Esophagus (tissue), 2 donors: Measurements from ENCODE around the gene TRAPPC4. TPM values are rescaled to one million over a fixed set of nuclear protein-coding genes. Genes with fewer than 3 reads are reported as not detected.

Experiments used
- H3K27ac ChIP-seq, 2 donors: one replicate each; pipeline ENCODE4 v1.5.1; 2013; ENCODE audit warnings: low read depth in 2 of 2, mild to moderate bottlenecking in 2 of 2, inconsistent platforms in 1 of 2, low read length in 1 of 2, moderate library complexity in 1 of 2
- H3K27me3 ChIP-seq, 2 donors: one replicate each; pipeline ENCODE4 v1.6.1; 2013; ENCODE audit warnings: low read length in 2 of 2, control low read depth in 1 of 2, mild to moderate bottlenecking in 1 of 2; ENCODE audit not compliant: insufficient read depth in 2 of 2, control insufficient read depth in 1 of 2
- H3K36me3 ChIP-seq, 2 donors: one replicate each; pipeline ENCODE4 v1.6.1; 2013; ENCODE audit warnings: low read length in 1 of 2; ENCODE audit not compliant: control insufficient read depth in 2 of 2, insufficient read depth in 2 of 2
- H3K4me1 ChIP-seq, 2 donors: one replicate each; pipeline ENCODE4 v1.6.1; 2013; ENCODE audit warnings: low read length in 1 of 2; ENCODE audit not compliant: control insufficient read depth in 2 of 2, insufficient read depth in 2 of 2
- H3K4me3 ChIP-seq, 2 donors: one replicate each; pipeline ENCODE4 v1.5.1; 2013; ENCODE audit warnings: low read length in 2 of 2, mild to moderate bottlenecking in 2 of 2, low read depth in 1 of 2, moderate library complexity in 1 of 2
- H3K9me3 ChIP-seq, 2 donors: one replicate each; pipeline ENCODE4 v1.6.1; 2013; ENCODE audit warnings: mild to moderate bottlenecking in 2 of 2, low read depth in 1 of 2, low read length in 1 of 2, moderate library complexity in 1 of 2; ENCODE audit not compliant: control insufficient read depth in 2 of 2, insufficient read depth in 1 of 2
- WGBS, 2 donors: extraction: QIAGEN DNeasy Blood & Tissue Kit; methylation state at CpG; one replicate each; pipeline ENCODE4 v1.1.7; 2013; 5-methylcytosine and 5-hydroxymethylcytosine counted together
- polyA plus RNA-seq, 2 donors: library from polyadenylated mRNA; stranded (reverse); fragments of 200-250 nt; gene quantifications; one replicate each; pipeline ENCODE4 v1.2.3, GENCODE V29; 2013
- donor health status: healthy with polysubstance abuse.
- donor health status: Bipolar disorder and iron deficiency.

Gene TRAPPC4
- polyA plus RNA-seq, 2 donors, result 11.7 to 32.5 TPM

DNA sequence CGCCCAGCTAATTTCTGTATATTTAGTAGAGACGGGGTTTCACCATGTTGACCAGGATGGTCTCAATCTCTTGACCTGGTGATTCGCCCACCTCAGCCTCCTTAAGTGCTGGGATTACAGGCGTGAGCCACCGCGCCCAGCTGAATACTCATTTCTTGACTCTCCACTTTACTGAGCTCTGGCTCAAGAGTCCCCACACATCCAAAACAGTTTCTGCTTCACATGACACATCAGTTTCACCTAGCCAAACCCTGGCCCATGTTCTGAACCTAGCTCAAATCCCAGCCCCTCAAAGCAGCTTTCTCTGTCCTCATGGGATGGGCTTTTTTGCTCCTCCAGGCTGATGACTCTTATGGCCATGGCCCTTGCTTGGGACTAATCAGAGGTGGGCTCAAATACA is 28.6 kb downstream of the TRAPPC4 start:
- Histone ChIP-seq H3K4me1 (no peaks in the 10 kb centered on the region), H3K4me3 (no peak overlapping the region), H3K27ac (no peak overlapping the region), H3K36me3 (peaks cover 43 to 60% of the 10 kb centered on the region in 2 donors), H3K27me3 (no peaks in the 10 kb centered on the region), H3K9me3 (no peaks in the 10 kb centered on the region)
- WGBS, 2 donors, result 89 to 90% methylated on average over 6 of the region's 6 CpGs

- H3K4me1 ChIP-seq, result no peaks in the 10 kb centered on the region
- H3K9me3 ChIP-seq, result no peaks in the 10 kb centered on the region
- WGBS, 2 donors, result 88 to 92% methylated on average over 9 of the region's 9 CpGs
- no peak overlapping the region for H3K27ac ChIP-seq
- peaks cover 44 to 73% of the 10 kb centered on the region in 2 donors for H3K36me3 ChIP-seq
- H3K27me3 ChIP-seq, result no peaks in the 10 kb centered on the region
- no peak overlapping the region for H3K4me3 ChIP-seq
Observed at GRCh38 chr11:119048644-119049043, 30.1 kb downstream of the TRAPPC4 start.

GRCh38 chr11:119049081-119049480 is 30.5 kb downstream of the TRAPPC4 start:
- H3K27me3 ChIP-seq, result no peaks in the 10 kb centered on the region
- peaks cover 47 to 76% of the 10 kb centered on the region in 2 donors for H3K36me3 ChIP-seq
- H3K4me3 ChIP-seq, result no peak overlapping the region
- H3K27ac ChIP-seq, result no peak overlapping the region
- 90 to 94% methylated on average over 7 of the region's 7 CpGs for WGBS, 2 donors
- H3K4me1 ChIP-seq, result no peaks in the 10 kb centered on the region
- no peaks in the 10 kb centered on the region for H3K9me3 ChIP-seq

GRCh38 chr11:119051440-119052162 is 33.0 kb downstream of the TRAPPC4 start:
- peaks cover 0 to 10% of the 10 kb centered on the region in 2 donors for H3K4me1 ChIP-seq
- peaks cover 48 to 73% of the 10 kb centered on the region in 2 donors for H3K36me3 ChIP-seq
- no peaks in the 10 kb centered on the region for H3K9me3 ChIP-seq
- no peak overlapping the region for H3K4me3 ChIP-seq
- H3K27me3 ChIP-seq, result no peaks in the 10 kb centered on the region
- 78 to 80% methylated on average over 17 of the region's 17 CpGs for WGBS, 2 donors
- H3K27ac ChIP-seq, result no peak overlapping the region

DNA sequence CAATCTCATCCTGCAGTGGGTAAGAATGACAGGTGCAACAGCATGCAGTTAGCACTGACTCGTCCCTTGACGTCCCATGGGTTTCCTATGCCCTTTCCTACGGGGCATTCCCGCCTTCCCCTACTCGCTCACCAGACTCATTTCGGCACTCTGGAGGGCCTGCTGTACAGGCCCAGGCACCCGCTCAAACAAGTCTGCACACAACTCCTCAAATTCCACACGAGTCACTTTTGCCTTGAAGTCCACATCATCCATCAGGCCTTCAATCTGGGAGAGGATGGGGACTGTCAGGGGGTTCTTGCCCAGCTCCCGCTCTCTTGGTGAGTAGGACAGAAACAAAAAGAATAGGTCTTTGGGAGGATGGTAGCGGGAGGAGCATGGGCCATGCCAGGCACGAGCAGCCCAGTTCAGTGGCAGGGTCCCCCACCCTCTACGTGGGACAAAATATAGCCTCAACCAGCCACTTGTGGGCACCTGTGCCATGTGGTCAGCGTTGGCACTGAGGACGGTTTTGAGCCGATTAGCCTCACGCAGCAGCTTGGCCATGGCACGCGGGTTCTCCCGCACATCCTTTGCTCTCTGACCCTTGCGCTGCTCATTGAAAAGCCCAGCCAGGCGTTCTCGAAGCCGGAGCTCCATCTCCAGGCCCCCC is 33.7 kb downstream of the TRAPPC4 start:
- Histone ChIP-seq H3K27ac (no peak overlapping the region), H3K27me3 (no peaks in the 10 kb centered on the region), H3K36me3 (peaks cover 45 to 69% of the 10 kb centered on the region in 2 donors), H3K4me3 (no peak overlapping the region), H3K4me1 (peaks cover 0 to 10% of the 10 kb centered on the region in 2 donors), H3K9me3 (no peaks in the 10 kb centered on the region)
- WGBS, 2 donors, result 86 to 87% methylated on average over 23 of the region's 23 CpGs

- Histone ChIP-seq H3K27ac (no peak overlapping the region), H3K4me3 (peak overlapping the region in 1 of 2 donors; percentile 7), H3K27me3 (no peaks in the 10 kb centered on the region), H3K9me3 (no peaks in the 10 kb centered on the region), H3K36me3 (peaks cover 24 to 48% of the 10 kb centered on the region in 2 donors), H3K4me1 (peaks cover 0 to 10% of the 10 kb centered on the region in 2 donors)
- 88 to 96% methylated on average over 10 of the region's 10 CpGs for WGBS, 2 donors
Observed at GRCh38 chr11:119054418-119054817, 35.9 kb downstream of the TRAPPC4 start.

- 41% methylated on average over 6 of the region's 6 CpGs for WGBS, 2 donors
- H3K9me3 ChIP-seq, result no peaks in the 10 kb centered on the region
- peak overlapping the region; percentile 92 to 94 for H3K27ac ChIP-seq
- peaks cover 19 to 41% of the 10 kb centered on the region in 2 donors for H3K36me3 ChIP-seq
- H3K4me3 ChIP-seq, result peak overlapping the region; percentile 85 to 92
- H3K27me3 ChIP-seq, result no peaks in the 10 kb centered on the region
- H3K4me1 ChIP-seq, result peaks cover 0 to 10% of the 10 kb centered on the region in 2 donors
Observed at GRCh38 chr11:119055901-119056300, 37.3 kb downstream of the TRAPPC4 start.

DNA sequence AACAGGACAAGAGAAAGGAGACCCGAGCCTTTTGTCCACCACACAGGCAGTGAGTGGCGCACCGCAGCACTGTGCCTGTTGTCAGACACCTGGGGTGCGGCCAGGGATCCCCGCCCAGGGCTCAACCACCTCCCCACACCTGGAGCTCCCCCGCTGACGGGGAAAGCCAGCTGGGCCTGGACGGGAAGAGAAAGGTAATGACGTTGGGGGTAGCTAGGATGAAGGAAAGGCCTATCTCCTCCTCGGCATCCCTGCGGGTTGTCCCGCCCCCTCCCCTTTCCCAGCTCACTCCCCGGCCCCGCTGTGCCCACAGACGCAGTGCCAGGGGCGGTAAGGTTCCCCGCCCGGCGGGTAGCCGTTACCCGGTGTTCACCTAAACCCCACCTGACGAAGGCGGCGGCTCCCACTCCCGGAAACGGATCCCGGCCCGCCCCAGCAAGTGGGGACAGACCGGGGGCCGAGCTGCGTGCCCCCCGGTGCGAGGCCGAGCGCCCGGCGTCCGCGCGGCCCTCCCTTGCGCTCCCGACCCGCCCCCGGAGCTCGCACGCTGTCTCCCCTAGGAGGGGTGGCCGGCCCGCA is 37.9 kb downstream of the TRAPPC4 start:
- Histone ChIP-seq H3K4me3 (peak overlapping the region; percentile 85 to 92), H3K4me1 (peaks cover 0 to 10% of the 10 kb centered on the region in 2 donors), H3K27me3 (no peaks in the 10 kb centered on the region), H3K9me3 (no peaks in the 10 kb centered on the region), H3K27ac (peak overlapping the region; percentile 92 to 94), H3K36me3 (peaks cover 19 to 36% of the 10 kb centered on the region in 2 donors)
- 1% methylated on average over 30 to 48 of the region's 48 CpGs for WGBS, 2 donors

GRCh38 chr11:119057000-119057769 is 38.6 kb downstream of the TRAPPC4 start, which contains the start of gene HYOU1:
Gene HYOU1 (minus strand): TSS chr11:119057205. CDS start chr11:119056160, 1,045 bp downstream.
- WGBS, 2 donors, result 0 to 1% methylated on average over 64 to 79 of the region's 79 CpGs
- Histone ChIP-seq H3K27ac (peak within 1 kb of the TSS; percentile 92 to 94), H3K36me3 (peaks cover 13 to 29% of the 10 kb centered on the region in 2 donors), H3K27me3 (no peaks in the 10 kb centered on the region), H3K4me1 (peaks cover 0 to 10% of the 10 kb centered on the region in 2 donors), H3K4me3 (peak within 1 kb of the TSS; percentile 85 to 92), H3K9me3 (no peaks in the 10 kb centered on the region)
